Mesothelial cell of epicardium (in vitro differentiated cells): ENCODE measurements around the gene SMYD4. TPM values are rescaled to one million over a fixed set of nuclear protein-coding genes. Genes with fewer than 3 reads are reported as not detected.

Source experiments
- DNase-seq, 2 experiments: peaks; one replicate each; pipeline ENCODE4 v3.0.0; 2021; ENCODE audit warnings: low spot score in 2 of 2; ENCODE audit not compliant: unreplicated experiment in 2 of 2
- H3K27ac Mint-ChIP-seq: 2 replicates; pipeline ENCODE4 v1.8.0; 2021; ENCODE audit warnings: mixed read lengths
- H3K27me3 Mint-ChIP-seq: 2 replicates; pipeline ENCODE4 v1.8.0; 2021; ENCODE audit warnings: low read depth, mixed read lengths
- H3K36me3 Mint-ChIP-seq: 2 replicates; pipeline ENCODE4 v1.8.0; 2021; ENCODE audit warnings: mixed read lengths
- H3K4me1 Mint-ChIP-seq: 2 replicates; pipeline ENCODE4 v1.8.0; 2021; ENCODE audit warnings: mixed read lengths
- H3K4me3 Mint-ChIP-seq: 2 replicates; pipeline ENCODE4 v1.8.0; 2021; ENCODE audit warnings: mild to moderate bottlenecking, moderate library complexity, mixed read lengths
- H3K9me3 Mint-ChIP-seq: 2 replicates; pipeline ENCODE4 v1.8.0; 2021; ENCODE audit warnings: mixed read lengths
- CTCF ChIP-seq: fragments of 200-600 bp; sonication (generic); IDR thresholded peaks from one replicate; pipeline ENCODE4 v1.5.0; 2021; ENCODE audit warnings: antibody characterized with exemption; ENCODE audit not compliant: unreplicated experiment
- total RNA-seq: library from RNA; stranded (reverse); gene quantifications from 3 replicates; pipeline ENCODE4 v1.2.1, GENCODE V29; 2021

The SMYD4 gene
- total RNA-seq, 1 donor from 2014 or later, result 24.9 TPM

GRCh38 chr17:1750628-1751027 lies 79.1 kb downstream of the SMYD4 start:
- Mint-ChIP-seq H3K4me3 (no peak overlapping the region), H3K36me3 (no peaks in the 10 kb centered on the region), H3K9me3 (no peaks in the 10 kb centered on the region), H3K4me1 (peaks cover 3% of the 10 kb centered on the region), H3K27me3 (no peaks in the 10 kb centered on the region), H3K27ac (no peak overlapping the region)
- TF ChIP-seq CTCF, result no peak
- no peak for DNase-seq

- H3K27ac Mint-ChIP-seq, result no peak overlapping the region
- no peak overlapping the region for H3K4me3 Mint-ChIP-seq
- TF ChIP-seq CTCF, result no peak
- no peaks in the 10 kb centered on the region for H3K9me3 Mint-ChIP-seq
- H3K27me3 Mint-ChIP-seq, result no peaks in the 10 kb centered on the region
- H3K36me3 Mint-ChIP-seq, result no peaks in the 10 kb centered on the region
- peaks cover 5% of the 10 kb centered on the region for H3K4me1 Mint-ChIP-seq
- DNase-seq, result no peak
Measured at GRCh38 chr17:1746975-1747543, 82.6 kb downstream of the SMYD4 start.

GRCh38 chr17:1745513-1746020 lies 84.1 kb downstream of the SMYD4 start:
- no peak for TF ChIP-seq CTCF
- Mint-ChIP-seq H3K4me1 (peaks cover 5% of the 10 kb centered on the region), H3K4me3 (no peak overlapping the region), H3K9me3 (no peaks in the 10 kb centered on the region), H3K36me3 (no peaks in the 10 kb centered on the region), H3K27me3 (no peaks in the 10 kb centered on the region), H3K27ac (no peak overlapping the region)
- DNase-seq, result no peak

GRCh38 chr17:1744551-1745512 lies 84.9 kb downstream of the SMYD4 start:
- no peak for TF ChIP-seq CTCF
- Mint-ChIP-seq H3K4me1 (peaks cover 5% of the 10 kb centered on the region), H3K9me3 (no peaks in the 10 kb centered on the region), H3K4me3 (no peak overlapping the region), H3K36me3 (no peaks in the 10 kb centered on the region), H3K27ac (no peak overlapping the region), H3K27me3 (no peaks in the 10 kb centered on the region)
- DNase-seq, result no peak

GRCh38 chr17:1743088-1743439 lies 86.6 kb downstream of the SMYD4 start:
- DNase-seq, result no peak
- H3K4me3 Mint-ChIP-seq, result no peak overlapping the region
- peaks cover 5% of the 10 kb centered on the region for H3K4me1 Mint-ChIP-seq
- no peaks in the 10 kb centered on the region for H3K27me3 Mint-ChIP-seq
- peaks cover 5% of the 10 kb centered on the region for H3K36me3 Mint-ChIP-seq
- no peaks in the 10 kb centered on the region for H3K9me3 Mint-ChIP-seq
- TF ChIP-seq CTCF, result no peak
- no peak overlapping the region for H3K27ac Mint-ChIP-seq
